CD4-positive, alpha-beta T cell treated with Interleukin-6 for 4 hours (primary cell): ENCODE results near the gene AKAP13.
A peak's percentile ranks its signal among the peaks of the same experiment; 100 is the strongest.

Source experiments
- DNase-seq: peaks from one replicate; pipeline ENCODE4 v3.0.0-alpha.2; 2020; ENCODE audit warnings: mixed read lengths

AKAP13 gene

DNA sequence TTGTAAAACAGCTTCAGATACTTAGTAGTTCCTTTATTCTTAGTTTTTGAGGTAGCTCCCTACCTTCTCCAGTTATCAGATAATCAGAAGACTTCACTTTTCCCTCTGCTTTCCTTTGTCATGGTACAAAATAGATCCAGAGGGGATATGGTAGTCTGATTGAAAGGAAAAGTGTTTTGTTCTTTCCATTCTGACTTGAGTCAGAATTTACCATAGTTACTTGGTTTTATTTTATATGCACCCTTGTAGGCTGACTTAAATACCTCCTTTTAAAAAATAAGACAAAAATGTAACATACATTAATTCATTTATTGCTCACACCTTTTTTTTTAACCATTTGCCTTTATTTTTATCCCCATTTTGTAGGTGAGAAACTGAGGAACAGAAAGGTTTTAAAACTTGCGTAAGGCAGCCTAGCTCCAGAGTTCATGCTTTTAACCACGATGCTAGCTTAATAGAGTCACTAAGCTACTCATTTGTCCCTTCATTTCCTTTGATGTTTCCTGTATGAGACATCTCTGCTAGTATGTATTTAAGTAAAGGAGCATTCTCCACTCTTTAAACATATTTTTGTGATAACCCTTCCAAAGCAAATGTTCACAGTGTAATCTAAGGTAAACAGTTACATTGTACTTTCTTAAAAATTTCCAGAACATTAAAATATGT lies 226.9 kb downstream of the AKAP13 start:
- no peak for DNase-seq

DNA sequence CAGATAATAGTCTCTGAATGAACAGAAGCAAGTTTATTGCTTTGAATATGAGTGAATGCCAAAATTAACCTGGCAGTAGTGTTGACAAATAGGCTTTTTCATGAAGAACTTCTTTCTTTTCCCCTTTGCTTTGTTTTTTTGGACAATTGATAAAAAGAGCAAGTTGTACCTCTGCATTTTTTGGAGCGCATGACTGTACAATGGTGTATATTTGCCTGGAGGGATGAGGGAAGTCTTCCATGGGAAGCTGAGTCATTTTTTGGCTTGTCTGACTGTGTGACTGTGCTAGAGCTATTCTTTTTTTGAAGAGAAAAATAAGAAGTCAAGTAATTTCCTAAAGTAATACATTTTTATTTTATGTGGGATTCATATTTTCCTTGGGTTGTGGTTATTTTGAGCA lies 227.4 kb downstream of the AKAP13 start:
- no peak for DNase-seq

DNA sequence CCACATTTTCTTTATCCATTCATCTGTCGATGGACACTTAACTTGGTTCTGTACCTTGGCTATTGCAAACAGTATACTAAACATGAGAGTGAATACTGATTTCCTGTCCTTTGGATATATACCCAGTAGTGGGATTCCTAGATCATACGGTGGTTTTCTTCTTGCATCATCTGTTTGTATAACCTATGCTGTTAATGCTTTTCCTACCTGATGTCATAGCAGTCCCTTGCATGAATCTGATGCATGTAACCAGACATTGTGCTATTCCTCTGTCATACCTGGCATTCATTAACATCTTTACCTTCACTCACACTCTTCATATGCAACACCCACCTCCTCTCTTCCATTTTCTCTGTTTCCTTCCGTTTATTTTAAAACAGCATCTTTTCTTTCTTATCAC lies 229.1 kb downstream of the AKAP13 start:
- DNase-seq, result no peak

DNA sequence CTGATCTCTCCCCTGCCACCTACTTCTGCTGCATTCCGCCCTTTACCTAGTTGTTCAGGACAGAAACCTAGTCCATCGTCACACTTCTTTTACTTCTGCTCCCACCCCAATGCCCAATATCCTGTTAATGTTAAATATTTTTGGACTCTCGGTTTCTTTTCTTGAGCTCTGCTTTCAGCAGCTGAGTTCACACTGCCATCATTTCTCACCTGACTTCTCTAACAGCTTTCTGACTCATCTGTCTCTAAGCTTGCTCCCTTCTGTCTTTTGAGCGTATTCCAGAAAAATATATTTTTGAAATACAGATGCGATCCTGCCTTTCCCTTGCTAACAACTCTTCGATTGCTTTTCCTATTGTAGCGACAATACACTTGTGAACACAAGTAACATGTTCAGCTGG lies 231.0 kb downstream of the AKAP13 start:
- no peak for DNase-seq

DNA sequence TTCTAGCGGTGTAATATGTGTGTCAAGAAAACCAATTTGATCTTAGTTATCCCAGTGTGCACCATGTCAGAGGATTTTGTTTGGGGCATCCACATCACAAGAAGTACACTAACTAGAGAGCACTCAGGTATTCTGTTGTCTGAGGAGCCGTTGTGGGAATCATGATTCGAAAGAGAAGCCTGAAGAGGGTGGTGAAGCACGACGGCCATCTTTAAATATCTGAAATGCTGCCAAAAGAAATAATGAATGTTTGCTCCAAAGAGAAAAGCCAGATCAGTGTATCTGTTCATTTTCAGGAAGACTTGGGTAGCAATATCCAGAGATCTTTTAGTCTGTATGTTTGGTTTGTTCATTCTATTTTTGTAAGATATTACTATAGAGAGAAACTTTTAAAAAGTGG lies 233.7 kb downstream of the AKAP13 start:
- DNase-seq, result no peak

DNA sequence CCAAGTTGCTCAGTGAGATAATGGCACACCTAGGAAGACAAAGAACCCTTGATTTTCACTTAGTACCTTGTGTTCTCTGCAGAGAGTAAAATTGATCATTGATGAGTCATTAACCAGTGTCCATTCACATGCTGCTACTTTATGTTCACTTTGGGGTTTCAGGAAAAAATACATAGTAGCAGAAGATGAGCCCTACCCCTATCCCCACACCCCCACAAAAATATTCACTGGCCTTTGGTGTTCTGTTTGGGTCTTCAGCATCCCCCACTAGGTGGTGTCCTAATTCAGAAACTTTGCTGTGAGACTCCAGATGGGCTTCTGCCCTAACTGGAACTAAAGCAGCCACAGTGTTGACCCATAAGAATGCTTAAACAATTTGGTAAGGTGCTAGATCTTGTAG lies 235.5 kb downstream of the AKAP13 start:
- peak; percentile 47 for DNase-seq

DNA sequence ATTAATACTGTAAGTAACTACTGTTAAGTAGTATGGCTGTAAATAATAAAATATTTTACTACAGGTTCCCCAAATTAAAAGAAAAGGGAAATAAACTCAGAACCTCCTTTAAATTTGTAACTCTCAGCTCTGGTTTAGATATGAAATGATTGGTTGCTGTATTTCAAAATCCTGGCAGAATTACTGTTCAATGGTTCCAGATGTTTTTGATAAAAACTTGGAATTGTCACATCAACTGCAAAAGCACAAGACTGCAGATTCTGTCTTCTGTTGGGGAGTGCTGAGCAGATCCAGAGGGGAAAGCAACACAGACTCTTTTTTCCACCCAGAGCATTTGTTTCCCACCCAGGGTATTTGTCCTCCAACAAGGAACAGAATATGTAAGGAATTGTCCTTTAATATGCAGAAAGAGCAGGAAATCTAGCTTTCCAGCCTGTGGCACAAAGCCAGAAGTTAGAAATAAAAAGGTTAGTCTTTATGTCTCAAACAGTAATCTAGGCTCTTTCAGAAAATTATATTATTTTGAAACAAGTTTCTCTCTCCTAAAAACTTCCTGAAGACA lies 236.2 kb downstream of the AKAP13 start:
- DNase-seq, result no peak

DNA sequence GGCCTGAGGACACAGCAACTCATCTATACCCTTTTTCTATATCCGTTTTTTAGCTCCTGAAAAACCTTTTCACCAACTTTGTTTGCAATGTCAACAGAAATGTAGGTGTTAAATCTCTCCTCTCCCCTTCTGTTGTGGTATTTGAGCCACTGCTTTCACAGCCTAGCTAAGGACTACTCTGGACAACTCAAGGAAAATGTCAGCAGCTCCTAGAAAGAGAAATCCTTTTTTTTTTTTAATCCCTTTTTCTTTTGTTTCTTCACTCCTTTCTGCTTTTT lies 237.8 kb downstream of the AKAP13 start:
- DNase-seq, result no peak

DNA sequence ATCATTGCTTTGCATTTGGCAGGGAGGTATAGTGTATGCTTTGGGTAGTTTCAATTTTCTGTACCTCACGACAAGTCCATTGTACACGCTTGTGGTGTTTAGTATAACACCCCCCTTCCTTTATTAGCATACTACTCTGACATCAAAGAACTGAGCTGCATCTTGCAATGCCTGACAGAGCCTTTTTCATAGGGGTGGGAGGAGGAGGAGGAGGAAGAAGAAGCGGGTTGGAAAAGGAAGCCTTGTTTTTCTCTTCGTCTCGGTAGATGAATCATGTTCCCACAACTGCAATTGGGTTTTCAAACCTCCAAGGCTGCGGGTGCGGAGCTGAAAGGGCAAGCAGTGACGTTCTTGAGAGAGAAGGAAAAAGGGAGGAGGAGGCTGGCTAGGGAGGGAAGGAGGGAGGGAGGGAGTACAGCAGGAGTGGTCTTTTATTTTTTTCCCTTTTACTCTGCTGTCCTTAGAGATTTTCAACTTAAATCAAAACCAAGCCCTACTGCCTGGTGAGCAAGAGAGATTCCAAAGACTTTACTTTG lies 238.6 kb downstream of the AKAP13 start:
- DNase-seq, result peak; percentile 70

DNA sequence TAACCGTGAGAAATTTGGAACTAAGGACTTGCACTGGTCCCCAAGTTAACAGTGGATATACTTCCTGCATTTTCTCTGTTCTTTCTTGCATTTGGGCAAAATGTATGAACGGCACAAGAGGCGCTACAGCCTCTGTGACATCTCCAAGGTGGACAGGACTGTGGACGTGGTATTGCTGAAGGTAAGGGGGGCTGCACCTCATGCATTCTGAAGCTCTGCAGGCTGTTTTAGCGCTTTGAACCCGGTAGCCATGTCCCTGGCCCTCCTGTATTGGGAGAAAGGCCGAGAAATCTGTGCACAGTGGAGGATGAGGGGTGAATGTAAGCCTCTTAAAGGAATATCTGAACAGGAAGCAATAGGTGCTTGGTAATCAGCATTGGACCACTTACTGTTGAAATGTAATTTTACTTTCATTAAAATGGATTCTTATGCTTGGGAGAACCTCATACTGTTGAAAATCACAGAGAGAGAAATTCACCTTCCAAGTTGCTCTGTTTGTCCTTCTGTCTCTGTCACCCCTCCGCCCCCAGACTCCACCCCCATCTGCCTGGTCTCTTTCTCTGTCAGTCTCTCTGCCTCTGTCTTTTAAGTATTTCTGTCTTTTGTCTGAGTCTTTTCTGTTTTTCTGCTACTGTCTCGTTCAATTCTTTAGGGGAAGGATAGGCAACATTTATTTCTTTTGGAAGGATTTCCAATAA lies 239.7 kb downstream of the AKAP13 start:
- DNase-seq, result peak; percentile 29

DNA sequence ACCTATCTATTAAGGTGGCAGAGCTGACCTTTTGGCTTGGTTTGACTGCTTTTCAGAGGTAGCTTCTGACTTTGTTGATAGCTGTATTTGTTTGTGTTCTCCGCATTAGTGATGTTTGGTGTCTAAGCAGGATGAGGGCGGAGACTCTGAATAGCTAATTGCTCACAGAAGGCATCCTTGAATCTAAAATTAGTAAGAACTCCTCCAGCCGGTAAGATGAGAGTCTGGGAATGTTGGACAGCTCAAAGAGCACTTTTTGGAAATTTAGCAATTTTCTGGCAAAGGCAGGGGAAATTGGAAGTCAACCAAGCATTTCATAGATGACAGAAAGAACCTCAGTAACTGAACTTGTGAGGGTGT lies 240.3 kb downstream of the AKAP13 start:
- peak; percentile 12 for DNase-seq

DNA sequence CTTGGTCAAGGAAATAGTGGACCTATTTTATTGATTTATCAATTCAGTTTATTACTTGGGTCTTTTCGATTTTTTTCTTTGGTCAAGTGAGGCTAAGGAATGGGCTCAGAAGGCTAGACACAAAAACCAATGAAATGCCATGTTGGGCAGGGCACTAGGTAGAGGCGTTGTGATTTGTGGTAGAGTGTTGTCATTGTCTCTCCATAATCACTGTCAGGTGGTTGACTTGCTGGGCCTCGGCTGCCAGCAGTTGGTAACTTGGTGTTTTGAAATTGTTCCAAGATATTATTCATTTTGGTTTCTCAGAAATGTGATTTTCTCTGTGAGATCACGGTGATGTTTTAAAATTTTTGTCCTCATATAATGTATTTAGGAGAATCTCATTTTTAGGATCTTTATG lies 240.7 kb downstream of the AKAP13 start:
- peak; percentile 10 for DNase-seq

DNA sequence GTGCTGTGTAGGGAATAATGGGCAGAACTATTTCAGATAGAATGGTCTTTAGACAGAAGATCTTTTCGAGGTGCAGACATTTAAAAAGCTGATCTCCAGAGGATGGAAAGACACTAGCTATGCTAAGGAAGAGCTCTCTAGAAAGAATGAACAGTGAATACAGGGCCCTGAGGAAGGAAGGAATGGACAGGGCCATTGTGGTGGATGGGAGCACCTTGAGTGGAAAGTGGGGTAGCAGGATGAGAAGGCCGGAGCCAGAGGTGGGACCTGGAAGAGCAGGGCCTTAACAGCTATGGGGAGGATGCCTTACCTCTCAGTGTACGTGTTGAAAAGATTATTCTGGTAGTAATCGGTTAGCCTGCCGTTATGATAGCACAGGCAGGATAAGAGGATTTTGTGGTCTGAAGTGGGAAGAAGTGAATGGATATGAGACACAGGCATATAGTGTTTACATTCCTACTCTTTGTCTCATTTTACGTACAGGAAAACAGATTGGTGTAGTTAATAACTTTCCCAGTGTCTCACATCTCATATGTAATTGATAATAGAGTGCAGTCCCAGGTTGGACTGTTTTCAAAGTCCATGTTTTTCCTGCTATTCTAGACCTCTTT lies 241.9 kb downstream of the AKAP13 start:
- no peak for DNase-seq

DNA sequence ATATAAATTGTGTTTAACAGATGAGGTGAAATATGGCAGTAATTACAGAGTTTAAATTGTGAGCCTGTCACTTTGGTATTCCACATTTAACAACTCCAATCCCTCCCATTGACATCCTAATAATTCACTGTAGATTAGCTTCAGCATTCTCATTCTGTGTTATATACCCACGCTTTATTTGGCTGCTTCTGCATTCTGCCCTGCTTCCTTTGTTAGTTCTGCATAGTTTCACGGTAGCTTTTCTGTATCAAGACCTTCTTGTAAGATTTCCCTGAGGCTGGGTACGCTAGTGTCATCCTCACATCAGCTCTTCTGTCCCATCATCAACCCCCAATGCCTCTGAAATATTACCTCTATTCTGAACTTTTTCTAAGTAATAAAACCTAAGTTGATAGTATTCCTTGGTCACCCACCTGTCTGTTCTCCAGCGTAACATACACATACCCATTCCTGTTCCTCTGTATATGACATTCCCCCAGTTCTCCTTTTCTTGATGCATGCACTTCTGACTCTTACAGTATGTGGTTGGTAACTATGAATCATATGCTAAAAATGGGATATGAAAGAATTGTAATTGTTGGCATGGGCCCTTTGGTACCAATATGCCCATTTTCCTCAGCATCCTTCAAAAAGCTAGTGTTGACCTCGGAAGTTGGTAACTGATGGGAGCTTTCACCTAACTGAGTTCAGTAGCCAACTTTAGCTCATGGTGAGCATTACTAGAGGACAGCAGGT lies 243.1 kb downstream of the AKAP13 start:
- DNase-seq, result no peak

DNA sequence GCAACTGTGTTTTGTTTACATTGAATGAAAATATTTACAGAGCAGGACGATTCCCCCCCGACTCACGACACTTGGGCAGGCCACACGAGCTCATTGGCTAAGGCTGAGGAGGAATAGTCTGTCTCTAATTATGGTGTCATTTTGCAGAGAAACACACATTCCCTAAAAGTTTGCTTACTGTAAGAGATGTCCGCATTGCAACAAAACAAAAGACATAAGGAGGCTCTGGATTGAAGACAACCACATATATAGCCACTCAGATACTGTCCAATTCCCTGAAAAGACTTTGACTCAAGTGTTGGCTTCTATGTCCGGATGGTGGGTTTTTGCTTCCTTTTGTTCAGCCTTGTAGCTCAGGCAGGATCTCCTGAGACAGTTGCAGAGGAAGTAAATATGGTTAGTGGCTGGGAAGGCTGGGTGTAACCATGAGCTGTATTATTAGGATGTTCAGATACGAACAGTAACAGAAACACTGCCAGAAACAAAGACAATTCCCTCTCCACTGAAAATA lies 243.9 kb downstream of the AKAP13 start:
- peak; percentile 32 for DNase-seq

DNA sequence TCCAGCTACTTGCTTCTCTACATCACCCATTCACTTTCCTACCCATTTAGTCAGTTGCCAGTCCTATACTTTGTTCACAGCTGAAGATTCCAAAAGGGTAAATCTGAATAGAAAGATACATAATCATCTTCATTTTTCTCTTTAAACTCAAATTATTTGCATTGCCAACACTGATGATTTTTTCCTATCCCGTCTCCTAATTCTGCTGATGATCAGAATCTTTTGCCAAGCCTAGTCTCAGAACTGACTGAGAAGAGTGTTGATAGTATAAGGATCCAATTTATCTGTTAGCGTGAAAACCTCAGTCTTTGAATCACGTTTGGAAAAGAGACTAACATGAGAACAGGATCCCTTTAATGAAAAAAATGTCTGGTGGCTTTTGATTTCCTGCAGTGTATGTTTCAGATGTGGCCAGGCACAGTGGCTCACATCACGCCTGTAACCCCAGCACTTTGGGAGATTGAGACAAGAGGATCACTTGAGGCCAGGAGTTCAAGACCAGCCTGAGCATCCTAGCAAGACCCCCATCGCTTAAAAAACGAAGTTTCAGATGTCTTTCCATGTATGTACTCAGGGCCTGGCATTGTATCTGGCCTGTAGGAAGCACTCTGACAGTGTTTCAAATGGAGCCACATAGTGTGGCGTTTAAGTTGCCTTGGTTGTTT lies 244.9 kb downstream of the AKAP13 start:
- DNase-seq, result peak; percentile 48

DNA sequence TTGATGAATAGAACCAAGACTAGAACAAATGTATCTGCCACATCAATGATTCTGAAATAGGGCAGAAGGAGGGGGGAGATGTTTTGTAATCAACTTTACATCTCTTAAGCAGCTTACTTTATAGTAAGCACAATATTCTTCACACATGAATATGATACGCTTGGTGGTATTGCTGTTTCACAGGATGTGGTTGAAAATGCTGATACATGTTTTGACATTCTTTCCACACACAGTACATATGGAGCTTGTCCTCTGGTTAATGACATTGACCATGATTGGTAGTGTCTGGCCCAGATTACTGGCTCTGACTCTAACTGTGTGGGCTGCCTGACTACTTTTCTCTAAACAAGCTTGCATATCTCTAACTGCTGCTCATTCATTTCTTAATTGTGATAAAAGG lies 245.5 kb downstream of the AKAP13 start:
- peak; percentile 40 for DNase-seq

DNA sequence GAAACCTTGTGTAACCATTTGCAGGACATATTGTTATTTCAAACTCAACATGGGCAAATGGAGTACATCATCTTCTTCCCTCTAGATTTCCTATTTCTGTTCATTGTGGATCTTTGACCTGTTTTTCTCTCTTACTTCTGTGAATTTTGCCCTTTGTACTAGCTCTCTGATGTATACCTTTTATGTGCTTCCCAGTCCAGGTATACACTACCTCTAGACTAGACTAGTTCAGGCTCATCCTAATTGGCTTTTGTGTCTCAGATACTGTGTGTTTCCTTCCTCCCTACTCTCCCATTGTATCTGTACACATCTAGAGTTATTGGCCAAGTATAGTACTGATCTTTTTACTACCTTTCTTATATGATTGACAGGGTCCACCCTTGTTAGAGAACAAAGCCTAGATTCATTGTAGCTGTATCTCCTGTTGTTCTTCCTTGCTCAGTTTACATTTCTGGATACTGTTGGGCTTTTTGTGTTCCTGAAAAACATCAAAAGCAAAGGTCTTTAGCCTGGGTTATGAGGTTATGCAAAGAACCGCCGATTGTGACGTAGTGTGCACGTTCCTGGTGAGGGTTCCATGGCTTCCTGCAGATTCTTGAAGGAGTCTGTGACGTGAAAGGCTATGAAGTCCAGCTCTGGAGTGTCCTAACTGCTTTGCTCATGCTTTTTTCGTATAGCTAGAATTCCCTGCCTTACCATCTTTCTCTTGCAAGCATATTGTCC lies 247.0 kb downstream of the AKAP13 start:
- no peak for DNase-seq

DNA sequence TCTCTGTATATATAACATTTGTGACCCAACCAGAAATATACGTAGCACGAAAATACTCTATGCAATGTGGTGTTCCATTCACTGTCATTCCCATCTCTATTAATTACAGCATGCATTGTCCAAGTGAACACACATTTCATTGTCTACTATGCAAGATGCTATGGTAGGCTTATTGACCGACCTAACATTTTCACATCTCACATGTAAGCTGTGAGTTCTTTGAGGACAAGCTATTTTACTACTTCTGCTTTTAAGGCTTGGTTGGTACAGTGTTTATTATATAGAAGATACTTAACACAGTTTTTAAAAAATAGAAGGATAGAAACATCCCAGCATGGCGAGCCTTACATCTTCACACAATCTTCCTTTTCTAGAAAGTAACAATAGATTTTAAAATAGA lies 249.9 kb downstream of the AKAP13 start:
- no peak for DNase-seq

DNA sequence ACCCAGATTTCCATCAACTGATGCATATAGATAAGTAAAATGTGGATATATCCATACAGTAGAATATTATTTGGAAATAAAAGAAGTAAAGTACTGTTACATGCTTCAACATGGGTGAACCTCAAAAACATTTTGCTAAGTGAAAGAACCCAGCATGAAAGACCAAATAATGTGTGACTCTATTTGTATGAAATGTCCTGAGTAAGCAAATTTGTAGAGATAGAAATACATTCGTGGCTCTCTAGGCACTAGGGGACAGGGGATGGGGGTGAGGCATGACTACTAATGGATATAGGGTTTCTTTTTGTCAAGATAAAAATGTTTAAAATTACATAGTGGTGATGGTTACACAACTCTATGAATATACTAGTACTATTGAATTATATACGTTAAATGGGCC lies 250.6 kb downstream of the AKAP13 start:
- no peak for DNase-seq

DNA sequence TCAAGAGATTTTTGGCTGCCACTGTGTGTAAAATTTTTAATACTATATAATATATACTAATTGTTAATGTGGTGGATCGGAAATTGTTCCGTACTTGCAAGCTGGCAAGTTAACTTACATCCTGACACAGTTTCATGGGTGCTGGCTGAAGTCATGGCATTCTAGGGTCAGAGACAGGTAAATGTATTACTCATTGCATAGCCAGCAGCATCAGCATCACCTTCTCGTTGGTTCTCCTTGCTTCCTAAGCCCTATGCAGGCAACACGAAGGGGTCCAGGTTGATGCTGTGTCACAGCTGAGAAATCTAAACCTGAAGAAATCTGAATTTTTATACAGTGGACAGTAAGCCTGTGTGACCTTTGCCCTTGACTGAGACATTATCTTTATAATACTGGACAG lies 251.6 kb downstream of the AKAP13 start:
- no peak for DNase-seq

DNA sequence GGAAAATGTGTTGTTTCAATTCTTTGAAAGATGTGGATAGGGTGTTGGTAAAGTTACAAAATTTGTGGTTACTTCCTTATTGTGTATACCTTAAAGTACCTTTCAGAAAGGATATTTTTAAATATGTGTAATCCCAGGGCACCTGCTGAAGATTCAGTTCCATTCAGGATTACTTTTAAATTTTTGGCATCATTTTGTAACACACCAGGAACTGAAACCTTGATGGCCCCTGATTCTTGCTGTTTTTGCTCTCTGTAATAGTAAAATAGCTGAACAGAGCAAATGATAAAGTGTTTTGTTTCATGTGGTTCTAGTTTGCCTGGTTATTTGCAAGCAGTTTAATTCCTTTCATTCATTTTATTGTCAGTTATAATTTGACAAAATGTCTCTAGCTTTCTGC lies 253.5 kb downstream of the AKAP13 start:
- DNase-seq, result no peak
